ENCODE data around the gene VKORC1.

DNA sequence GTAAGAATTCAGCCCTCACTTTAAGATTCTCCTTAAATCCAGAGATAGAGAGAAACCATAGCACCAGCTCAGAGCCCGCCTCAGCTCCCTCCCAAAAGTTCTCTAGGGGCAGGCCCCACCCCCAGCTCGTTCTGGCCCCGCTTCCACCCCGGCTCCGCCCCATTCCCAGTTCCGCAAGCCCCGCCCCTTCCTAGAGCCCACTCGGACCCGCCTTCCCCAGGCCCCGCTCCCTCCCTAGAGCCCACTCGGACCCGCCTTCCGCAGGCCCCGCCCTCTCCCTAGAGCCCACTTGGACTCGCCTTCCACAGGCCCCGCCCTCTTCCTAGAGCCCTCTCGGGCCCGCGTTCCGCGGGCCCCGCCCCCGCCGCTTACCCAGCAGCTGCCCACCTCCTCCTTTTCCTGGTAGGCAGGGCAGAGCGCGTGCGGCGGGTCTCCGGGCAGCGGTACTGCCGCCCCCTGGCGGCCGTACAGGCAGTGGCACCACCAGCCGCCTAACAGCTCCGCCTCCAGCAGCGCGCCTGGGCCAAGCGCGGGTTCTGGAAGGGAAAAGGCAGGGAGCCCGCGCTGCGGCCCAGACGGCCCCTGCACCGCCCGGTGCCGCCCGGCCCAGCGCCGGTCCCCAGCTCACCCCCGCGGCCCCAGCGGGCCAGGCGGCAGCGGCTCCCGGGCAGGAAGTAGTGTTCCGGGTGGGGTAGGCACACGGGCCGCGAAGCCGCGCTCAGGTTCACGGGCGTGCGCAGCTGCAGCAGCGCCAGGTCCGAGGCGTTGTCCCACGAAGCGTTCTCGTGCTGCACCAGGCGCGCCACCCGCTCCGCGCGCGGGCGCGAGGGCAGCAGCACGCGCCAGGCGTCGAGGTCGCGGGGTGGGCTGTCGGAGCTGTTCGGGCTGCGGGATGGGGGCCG lies 47.8 kb upstream of the VKORC1 start:
- TF ChIP-seq, protein P1, sequence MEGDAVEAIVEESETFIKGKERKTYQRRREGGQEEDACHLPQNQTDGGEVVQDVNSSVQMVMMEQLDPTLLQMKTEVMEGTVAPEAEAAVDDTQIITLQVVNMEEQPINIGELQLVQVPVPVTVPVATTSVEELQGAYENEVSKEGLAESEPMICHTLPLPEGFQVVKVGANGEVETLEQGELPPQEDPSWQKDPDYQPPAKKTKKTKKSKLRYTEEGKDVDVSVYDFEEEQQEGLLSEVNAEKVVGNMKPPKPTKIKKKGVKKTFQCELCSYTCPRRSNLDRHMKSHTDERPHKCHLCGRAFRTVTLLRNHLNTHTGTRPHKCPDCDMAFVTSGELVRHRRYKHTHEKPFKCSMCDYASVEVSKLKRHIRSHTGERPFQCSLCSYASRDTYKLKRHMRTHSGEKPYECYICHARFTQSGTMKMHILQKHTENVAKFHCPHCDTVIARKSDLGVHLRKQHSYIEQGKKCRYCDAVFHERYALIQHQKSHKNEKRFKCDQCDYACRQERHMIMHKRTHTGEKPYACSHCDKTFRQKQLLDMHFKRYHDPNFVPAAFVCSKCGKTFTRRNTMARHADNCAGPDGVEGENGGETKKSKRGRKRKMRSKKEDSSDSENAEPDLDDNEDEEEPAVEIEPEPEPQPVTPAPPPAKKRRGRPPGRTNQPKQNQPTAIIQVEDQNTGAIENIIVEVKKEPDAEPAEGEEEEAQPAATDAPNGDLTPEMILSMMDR (IDR thresholded peaks at IDR 0.05; ENCODE audit: poor library complexity) = peak; percentile 96
- TF ChIP-seq EZH2 (IDR thresholded peaks at IDR 0.05; ENCODE audit: borderline replicate concordance) (no peak), EZH2phosphoT487 (IDR thresholded peaks at IDR 0.05; ENCODE audit: low read depth, severe bottlenecking, unreplicated experiment) (no peak)
